Astrocyte (in vitro differentiated cells and primary cell): ENCODE results near the gene IRF2. TPM values are rescaled to one million over a fixed set of nuclear protein-coding genes. Genes with fewer than 3 reads are reported as not detected.

ENCODE experiments used
- DNase-seq: peaks from one replicate; pipeline ENCODE4 v3.0.0-alpha.2; 2010; ENCODE audit warnings: low read depth
- FAIRE-seq: peaks from 2 replicates; lab custom pipeline; 2011; peaks lifted over from hg19 to GRCh38; lab: Jason Lieb, UNC
- H2AFZ ChIP-seq: 2 replicates; pipeline ENCODE4 v1.6.0; 2012; ENCODE audit warnings: low read depth, low read length, inconsistent platforms
- H3K27ac ChIP-seq: 2 replicates; pipeline ENCODE4 v1.5.1; 2011; ENCODE audit warnings: low read depth, low read length, inconsistent platforms
- H3K27me3 ChIP-seq: 2 replicates; pipeline ENCODE4 v1.6.0; 2011; ENCODE audit warnings: low read length, inconsistent platforms; ENCODE audit not compliant: insufficient read depth
- H3K36me3 ChIP-seq: 2 replicates; pipeline ENCODE4 v1.5.1; 2011; ENCODE audit warnings: low read length, inconsistent platforms; ENCODE audit not compliant: insufficient read depth
- H3K4me1 ChIP-seq: 2 replicates; pipeline ENCODE4 v1.5.1; 2011; ENCODE audit warnings: low read length, inconsistent platforms; ENCODE audit not compliant: insufficient read depth
- H3K4me2 ChIP-seq: 2 replicates; pipeline ENCODE4 v1.6.0; 2012; ENCODE audit warnings: low read length, inconsistent platforms
- H3K4me3 ChIP-seq: 2 replicates; pipeline ENCODE4 v1.5.1; 2011; ENCODE audit warnings: low read depth, mild to moderate bottlenecking, low read length, inconsistent platforms; ENCODE audit not compliant: insufficient read depth
- H3K79me2 ChIP-seq: 2 replicates; pipeline ENCODE4 v1.6.0; 2012; ENCODE audit warnings: mild to moderate bottlenecking, low read length, inconsistent platforms; ENCODE audit not compliant: insufficient read depth
- H3K9ac ChIP-seq: 2 replicates; pipeline ENCODE4 v1.6.0; 2012; ENCODE audit warnings: mild to moderate bottlenecking, low read length, inconsistent platforms
- H3K9me3 ChIP-seq: 2 replicates; pipeline ENCODE4 v1.5.1; 2012; ENCODE audit warnings: low read depth, mild to moderate bottlenecking, low read length, inconsistent platforms; ENCODE audit not compliant: insufficient read depth
- H4K20me1 ChIP-seq: 2 replicates; pipeline ENCODE4 v1.6.0; 2012; ENCODE audit warnings: low read length, inconsistent platforms; ENCODE audit not compliant: insufficient read depth
- H3K27ac Mint-ChIP-seq: one replicate; pipeline ENCODE4 v1.8.0; 2021; ENCODE audit warnings: mild to moderate bottlenecking, mixed read lengths; ENCODE audit not compliant: unreplicated experiment
- H3K27me3 Mint-ChIP-seq: one replicate; pipeline ENCODE4 v1.8.0; 2021; ENCODE audit warnings: low read depth, mixed read lengths; ENCODE audit not compliant: unreplicated experiment
- H3K36me3 Mint-ChIP-seq: one replicate; pipeline ENCODE4 v1.8.0; 2021; ENCODE audit warnings: low read depth, mixed read lengths; ENCODE audit not compliant: unreplicated experiment
- H3K4me1 Mint-ChIP-seq: one replicate; pipeline ENCODE4 v1.8.0; 2021; ENCODE audit warnings: low read depth, mixed read lengths; ENCODE audit not compliant: unreplicated experiment
- H3K4me3 Mint-ChIP-seq: one replicate; pipeline ENCODE4 v1.8.0; 2021; ENCODE audit warnings: mild to moderate bottlenecking, moderate library complexity, mixed read lengths; ENCODE audit not compliant: unreplicated experiment
- H3K9me3 Mint-ChIP-seq: one replicate; pipeline ENCODE4 v1.8.0; 2021; ENCODE audit warnings: mild to moderate bottlenecking, mixed read lengths; ENCODE audit not compliant: unreplicated experiment
- CTCF ChIP-seq: IDR thresholded peaks from 2 replicates; pipeline ENCODE4 v1.5.1; 2011; ENCODE audit warnings: low read depth, mild to moderate bottlenecking, inconsistent platforms, low read length, moderate library complexity; ENCODE audit not compliant: insufficient read depth
- total RNA-seq: library from RNA; stranded (reverse); gene quantifications from 2 replicates; pipeline ENCODE4 v1.2.1, GENCODE V29; 2021

Gene IRF2
- total RNA-seq, 1 donor from 2014 or later = 12.6 TPM

- no peaks in the 10 kb centered on the region for H3K27me3 Mint-ChIP-seq
- DNase-seq (no peak), FAIRE-seq (no peak)
- peaks cover 3% of the 10 kb centered on the region for H3K9me3 Mint-ChIP-seq
- H3K9ac ChIP-seq = no peak overlapping the region
- no peaks in the 10 kb centered on the region for H3K27me3 ChIP-seq
- H3K36me3 ChIP-seq = no peaks in the 10 kb centered on the region
- no peak overlapping the region for H2AFZ ChIP-seq
- H3K79me2 ChIP-seq = no peaks in the 10 kb centered on the region
- H3K4me3 Mint-ChIP-seq = no peak overlapping the region
- no peaks in the 10 kb centered on the region for H4K20me1 ChIP-seq
- H3K27ac Mint-ChIP-seq = no peak overlapping the region
- H3K4me3 ChIP-seq = no peak overlapping the region
- TF ChIP-seq CTCF = no peak
- peaks cover 5% of the 10 kb centered on the region for H3K4me1 ChIP-seq
- H3K9me3 ChIP-seq = no peaks in the 10 kb centered on the region
- no peak overlapping the region for H3K4me2 ChIP-seq
- H3K4me1 Mint-ChIP-seq = no peaks in the 10 kb centered on the region
- H3K27ac ChIP-seq = no peak overlapping the region
- no peaks in the 10 kb centered on the region for H3K36me3 Mint-ChIP-seq
Measured at GRCh38 chr4:184337907-184338306, 136.4 kb downstream of the IRF2 start.

Other genes with a start within 250 kb of the IRF2 start
- 40.0 and 44.8 TPM in 2 replicates for gene CASP3, start 174.9 kb upstream of the IRF2 start, total RNA-seq
- 6.5 and 7.8 TPM in 2 replicates for gene PRIMPOL, start 175.2 kb upstream of the IRF2 start, total RNA-seq